Stimulated activated CD8-positive, alpha-beta memory T cell treated with anti-CD3 and anti-CD28 coated beads, Interleukin-4, amount 100 ng/mL, for 1 hour (primary cell): Measurements from ENCODE around the gene PHACTR3.

Experiments
- DNase-seq, 2 donors: peaks; one replicate each; pipeline ENCODE4 v3.0.0-alpha.2; 2020; ENCODE audit warnings: low read depth in 2 of 2, low spot score in 1 of 2

The PHACTR3 gene

GRCh38 chr20:59690101-59690500 lies 85.8 kb downstream of the PHACTR3 start:
- DNase-seq: no peak

- DNase-seq: no peak
These were observed 86.6 kb downstream of the PHACTR3 start for GRCh38 chr20:59690976-59691375.

GRCh38 chr20:59692139-59692538 lies 87.8 kb downstream of the PHACTR3 start:
- no peak for DNase-seq

GRCh38 chr20:59693587-59693986 lies 89.2 kb downstream of the PHACTR3 start:
- DNase-seq: no peak

GRCh38 chr20:59696476-59696875 lies 92.1 kb downstream of the PHACTR3 start:
- DNase-seq: no peak

- no peak for DNase-seq
These were observed 92.7 kb downstream of the PHACTR3 start for GRCh38 chr20:59697068-59697467.

- DNase-seq: no peak
These were observed 94.3 kb downstream of the PHACTR3 start for GRCh38 chr20:59698598-59698997.

- DNase-seq: no peak
These were observed 96.9 kb downstream of the PHACTR3 start for GRCh38 chr20:59701236-59701635.

GRCh38 chr20:59703046-59703445 lies 98.7 kb downstream of the PHACTR3 start:
- DNase-seq: no peak

- no peak for DNase-seq
These were observed 101.5 kb downstream of the PHACTR3 start for GRCh38 chr20:59705651-59706399.

GRCh38 chr20:59706400-59706693 lies 102.0 kb downstream of the PHACTR3 start:
- DNase-seq: no peak

- no peak for DNase-seq
These were observed 104.0 kb downstream of the PHACTR3 start for GRCh38 chr20:59708326-59708725.

- no peak for DNase-seq
These were observed 105.3 kb downstream of the PHACTR3 start for GRCh38 chr20:59709636-59710035.

GRCh38 chr20:59718071-59718470 lies 113.7 kb downstream of the PHACTR3 start:
- DNase-seq: no peak

- DNase-seq: no peak
These were observed 114.4 kb downstream of the PHACTR3 start for GRCh38 chr20:59718751-59719150.

- DNase-seq: no peak
These were observed 115.7 kb downstream of the PHACTR3 start for GRCh38 chr20:59720013-59720412.

GRCh38 chr20:59721386-59721785 lies 117.0 kb downstream of the PHACTR3 start:
- no peak for DNase-seq

GRCh38 chr20:59723108-59723500 lies 118.8 kb downstream of the PHACTR3 start:
- no peak for DNase-seq

GRCh38 chr20:59723607-59724456 lies 119.5 kb downstream of the PHACTR3 start:
- DNase-seq: no peak

- no peak for DNase-seq
These were observed 120.4 kb downstream of the PHACTR3 start for GRCh38 chr20:59724457-59725366.

- DNase-seq: no peak
These were observed 121.3 kb downstream of the PHACTR3 start for GRCh38 chr20:59725476-59726280.
